Measurements from ENCODE around the gene BOK.

BOK gene

GRCh38 chr2:241550616-241551580, 7.6 kb upstream of the BOK start:
- Histone ChIP-seq H3K9me3 (ENCODE audit: insufficient read depth, low read depth, low read length) (no peaks in the 10 kb centered on the region), H3K36me3 (ENCODE audit: insufficient read depth, low read length) (no peaks in the 10 kb centered on the region), H3K27me3 (ENCODE audit: insufficient read depth, low read length, poor library complexity, severe bottlenecking) (no peaks in the 10 kb centered on the region), H3K79me2 (ENCODE audit: insufficient read depth, low read length) (no peaks in the 10 kb centered on the region), H3K9ac (ENCODE audit: low read depth, low read length, poor library complexity, severe bottlenecking) (no peak overlapping the region), H3K4me2 (ENCODE audit: low read depth, low read length, poor library complexity, severe bottlenecking) (no peak overlapping the region), H2AFZ (ENCODE audit: low read length) (no peak overlapping the region), H3F3A (ENCODE audit: low read depth) (no peaks in the 10 kb centered on the region), H3K4me3 (ENCODE audit: low read length, poor library complexity, severe bottlenecking) (no peak overlapping the region), H3K4me1 (ENCODE audit: insufficient read depth, low read length, poor library complexity, severe bottlenecking) (peaks cover 4% of the 10 kb centered on the region), H3K9me2 (replicated peaks; ENCODE audit: low read depth, low read length) (no peaks in the 10 kb centered on the region), H4K20me1 (ENCODE audit: insufficient read depth, low read length, poor library complexity, severe bottlenecking) (no peaks in the 10 kb centered on the region)
- TF ChIP-seq CTCF (conservative IDR thresholded peaks at IDR 0.05; ENCODE audit: low read length) (no peak), EZH2phosphoT487 (IDR thresholded peaks at IDR 0.05; ENCODE audit: borderline replicate concordance) (no peak)

- TF ChIP-seq EZH2phosphoT487 (IDR thresholded peaks at IDR 0.05; ENCODE audit: borderline replicate concordance) (no peak), CTCF (conservative IDR thresholded peaks at IDR 0.05; ENCODE audit: low read length) (no peak)
- Histone ChIP-seq H3K4me3 (ENCODE audit: low read length, poor library complexity, severe bottlenecking) (no peak overlapping the region), H3K4me2 (ENCODE audit: low read depth, low read length, poor library complexity, severe bottlenecking) (no peak overlapping the region), H3K9me2 (replicated peaks; ENCODE audit: low read depth, low read length) (no peaks in the 10 kb centered on the region), H2AFZ (ENCODE audit: low read length) (no peak overlapping the region), H3K27me3 (ENCODE audit: insufficient read depth, low read length, poor library complexity, severe bottlenecking) (no peaks in the 10 kb centered on the region), H3K36me3 (ENCODE audit: insufficient read depth, low read length) (no peaks in the 10 kb centered on the region), H3K9ac (ENCODE audit: low read depth, low read length, poor library complexity, severe bottlenecking) (no peak overlapping the region), H3K9me3 (ENCODE audit: insufficient read depth, low read depth, low read length) (0 out of 2 replicates have a peak, but pooled peaks cover 2% of the 10 kb centered on the region), H4K20me1 (ENCODE audit: insufficient read depth, low read length, poor library complexity, severe bottlenecking) (no peaks in the 10 kb centered on the region), H3K4me1 (ENCODE audit: insufficient read depth, low read length, poor library complexity, severe bottlenecking) (peaks cover 6% of the 10 kb centered on the region), H3K79me2 (ENCODE audit: insufficient read depth, low read length) (no peaks in the 10 kb centered on the region), H3F3A (ENCODE audit: low read depth) (no peaks in the 10 kb centered on the region)
These were observed 6.9 kb upstream of the BOK start for GRCh38 chr2:241551599-241551997.

GRCh38 chr2:241551998-241552737, 6.4 kb upstream of the BOK start:
- Histone ChIP-seq H3K27me3 (ENCODE audit: insufficient read depth, low read length, poor library complexity, severe bottlenecking) (no peaks in the 10 kb centered on the region), H3K9me2 (replicated peaks; ENCODE audit: low read depth, low read length) (no peaks in the 10 kb centered on the region), H3F3A (ENCODE audit: low read depth) (no peaks in the 10 kb centered on the region), H3K9ac (ENCODE audit: low read depth, low read length, poor library complexity, severe bottlenecking) (no peak overlapping the region), H3K4me2 (ENCODE audit: low read depth, low read length, poor library complexity, severe bottlenecking) (no peak overlapping the region), H3K9me3 (ENCODE audit: insufficient read depth, low read depth, low read length) (peaks cover 6% of the 10 kb centered on the region; the same call in 1 of the 2 replicates), H3K79me2 (ENCODE audit: insufficient read depth, low read length) (no peaks in the 10 kb centered on the region), H3K4me3 (ENCODE audit: low read length, poor library complexity, severe bottlenecking) (no peak overlapping the region), H3K36me3 (ENCODE audit: insufficient read depth, low read length) (no peaks in the 10 kb centered on the region), H4K20me1 (ENCODE audit: insufficient read depth, low read length, poor library complexity, severe bottlenecking) (no peaks in the 10 kb centered on the region), H3K4me1 (ENCODE audit: insufficient read depth, low read length, poor library complexity, severe bottlenecking) (peaks cover 6% of the 10 kb centered on the region), H2AFZ (ENCODE audit: low read length) (no peak overlapping the region)
- TF ChIP-seq CTCF (conservative IDR thresholded peaks at IDR 0.05; ENCODE audit: low read length) (no peak), EZH2phosphoT487 (IDR thresholded peaks at IDR 0.05; ENCODE audit: borderline replicate concordance) (no peak)
